T-helper 2 cell treated with Interferon-gamma antibody and Interleukin-4, amounts not matched to agents 5 μg/mL and 100 μg/mL, for 36 hours (primary cell): ENCODE data around the gene HCLS1.

Experiments used
- DNase-seq: peaks from one replicate; pipeline ENCODE4 v3.0.0; 2021; ENCODE audit warnings: low spot score
- H3K27ac Mint-ChIP-seq: one replicate; pipeline ENCODE4 v1.8.0; 2021; ENCODE audit warnings: mild to moderate bottlenecking, mixed read lengths
- H3K27me3 Mint-ChIP-seq: one replicate; pipeline ENCODE4 v1.8.0; 2021; ENCODE audit warnings: low read depth, mixed read lengths
- H3K36me3 Mint-ChIP-seq: one replicate; pipeline ENCODE4 v1.8.0; 2021; ENCODE audit warnings: low read depth, mixed read lengths
- H3K4me1 Mint-ChIP-seq: one replicate; pipeline ENCODE4 v1.8.0; 2021; ENCODE audit warnings: low read depth, mixed read lengths
- H3K4me3 Mint-ChIP-seq: one replicate; pipeline ENCODE4 v1.8.0; 2022; ENCODE audit warnings: mild to moderate bottlenecking, moderate library complexity, mixed read lengths
- H3K9me3 Mint-ChIP-seq: one replicate; pipeline ENCODE4 v1.8.0; 2021; ENCODE audit warnings: mixed read lengths

The HCLS1 gene

GRCh38 chr3:121642601-121643314, 17.9 kb downstream of the HCLS1 start:
- H3K4me3 Mint-ChIP-seq, result no peak overlapping the region
- no peaks in the 10 kb centered on the region for H3K9me3 Mint-ChIP-seq
- no peak overlapping the region for H3K27ac Mint-ChIP-seq
- no peaks in the 10 kb centered on the region for H3K27me3 Mint-ChIP-seq
- peaks cover 12% of the 10 kb centered on the region for H3K4me1 Mint-ChIP-seq
- DNase-seq, result no peak
- peaks cover 75% of the 10 kb centered on the region for H3K36me3 Mint-ChIP-seq

- Mint-ChIP-seq H3K4me3 (no peak overlapping the region), H3K27ac (no peak overlapping the region), H3K36me3 (peaks cover 82% of the 10 kb centered on the region), H3K4me1 (peaks cover 10% of the 10 kb centered on the region), H3K27me3 (no peaks in the 10 kb centered on the region), H3K9me3 (no peaks in the 10 kb centered on the region)
- DNase-seq, result no peak
Observed at GRCh38 chr3:121641127-121641526, 19.6 kb downstream of the HCLS1 start.

- peaks cover 10% of the 10 kb centered on the region for H3K4me1 Mint-ChIP-seq
- H3K4me3 Mint-ChIP-seq, result no peak overlapping the region
- no peaks in the 10 kb centered on the region for H3K9me3 Mint-ChIP-seq
Observed at GRCh38 chr3:121637922-121638321, 22.8 kb downstream of the HCLS1 start.

GRCh38 chr3:121630355-121630754, 30.3 kb downstream of the HCLS1 start:
- Mint-ChIP-seq H3K4me3 (no peak overlapping the region), H3K9me3 (no peaks in the 10 kb centered on the region), H3K36me3 (peaks cover 55% of the 10 kb centered on the region), H3K27me3 (no peaks in the 10 kb centered on the region), H3K27ac (no peak overlapping the region), H3K4me1 (no peaks in the 10 kb centered on the region)
- no peak for DNase-seq

More at GRCh38 chr3:121637922-121638321, 22.8 kb downstream of the HCLS1 start:
- peaks cover 83% of the 10 kb centered on the region for H3K36me3 Mint-ChIP-seq
- H3K27ac Mint-ChIP-seq, result no peak overlapping the region
- DNase-seq, result no peak
- no peaks in the 10 kb centered on the region for H3K27me3 Mint-ChIP-seq

- H3K27me3 Mint-ChIP-seq, result no peaks in the 10 kb centered on the region
- H3K4me1 Mint-ChIP-seq, result no peaks in the 10 kb centered on the region
- peak overlapping the region; percentile 49 for H3K27ac Mint-ChIP-seq
- no peak for DNase-seq
- no peaks in the 10 kb centered on the region for H3K9me3 Mint-ChIP-seq
- peaks cover 49% of the 10 kb centered on the region for H3K36me3 Mint-ChIP-seq
- no peak overlapping the region for H3K4me3 Mint-ChIP-seq
Observed at GRCh38 chr3:121629601-121630000, 31.1 kb downstream of the HCLS1 start.

GRCh38 chr3:121627622-121628021, 33.1 kb downstream of the HCLS1 start:
- H3K9me3 Mint-ChIP-seq, result no peaks in the 10 kb centered on the region
- no peak overlapping the region for H3K4me3 Mint-ChIP-seq
- no peak for DNase-seq
- H3K4me1 Mint-ChIP-seq, result no peaks in the 10 kb centered on the region
- H3K27me3 Mint-ChIP-seq, result no peaks in the 10 kb centered on the region
- H3K36me3 Mint-ChIP-seq, result peaks cover 33% of the 10 kb centered on the region
- no peak overlapping the region for H3K27ac Mint-ChIP-seq

- H3K9me3 Mint-ChIP-seq, result no peaks in the 10 kb centered on the region
- H3K27ac Mint-ChIP-seq, result no peak overlapping the region
- H3K27me3 Mint-ChIP-seq, result no peaks in the 10 kb centered on the region
Observed at GRCh38 chr3:121627211-121627610, 33.5 kb downstream of the HCLS1 start.

GRCh38 chr3:121626495-121626894, 34.2 kb downstream of the HCLS1 start:
- Mint-ChIP-seq H3K9me3 (no peaks in the 10 kb centered on the region), H3K4me1 (no peaks in the 10 kb centered on the region), H3K27me3 (no peaks in the 10 kb centered on the region), H3K27ac (no peak overlapping the region), H3K36me3 (peaks cover 23% of the 10 kb centered on the region), H3K4me3 (no peak overlapping the region)
- no peak for DNase-seq

More at GRCh38 chr3:121627211-121627610, 33.5 kb downstream of the HCLS1 start:
- H3K4me3 Mint-ChIP-seq, result no peak overlapping the region
- DNase-seq, result no peak
- peaks cover 30% of the 10 kb centered on the region for H3K36me3 Mint-ChIP-seq
- no peaks in the 10 kb centered on the region for H3K4me1 Mint-ChIP-seq

GRCh38 chr3:121624147-121624899, 36.4 kb downstream of the HCLS1 start:
- DNase-seq, result no peak
- Mint-ChIP-seq H3K9me3 (no peaks in the 10 kb centered on the region), H3K27me3 (peaks cover 5% of the 10 kb centered on the region), H3K4me1 (no peaks in the 10 kb centered on the region), H3K27ac (no peak overlapping the region), H3K36me3 (peaks cover 7% of the 10 kb centered on the region), H3K4me3 (no peak overlapping the region)

GRCh38 chr3:121621491-121621890, 39.2 kb downstream of the HCLS1 start:
- Mint-ChIP-seq H3K4me1 (no peaks in the 10 kb centered on the region), H3K27ac (no peak overlapping the region), H3K9me3 (no peaks in the 10 kb centered on the region), H3K4me3 (no peak overlapping the region), H3K27me3 (peaks cover 8% of the 10 kb centered on the region), H3K36me3 (no peaks in the 10 kb centered on the region)
- DNase-seq, result no peak

GRCh38 chr3:121619691-121620090, 41.0 kb downstream of the HCLS1 start:
- DNase-seq, result no peak
- H3K4me3 Mint-ChIP-seq, result no peak overlapping the region
- H3K9me3 Mint-ChIP-seq, result no peaks in the 10 kb centered on the region
- H3K27ac Mint-ChIP-seq, result no peak overlapping the region
- peaks cover 8% of the 10 kb centered on the region for H3K27me3 Mint-ChIP-seq
- H3K4me1 Mint-ChIP-seq, result no peaks in the 10 kb centered on the region
- H3K36me3 Mint-ChIP-seq, result no peaks in the 10 kb centered on the region

- H3K27me3 Mint-ChIP-seq, result peaks cover 4% of the 10 kb centered on the region
- no peak for DNase-seq
- no peaks in the 10 kb centered on the region for H3K36me3 Mint-ChIP-seq
- H3K4me1 Mint-ChIP-seq, result no peaks in the 10 kb centered on the region
- H3K27ac Mint-ChIP-seq, result no peak overlapping the region
- H3K9me3 Mint-ChIP-seq, result no peaks in the 10 kb centered on the region
- no peak overlapping the region for H3K4me3 Mint-ChIP-seq
Observed at GRCh38 chr3:121606106-121606505, 54.6 kb downstream of the HCLS1 start.

- no peaks in the 10 kb centered on the region for H3K9me3 Mint-ChIP-seq
- no peak overlapping the region for H3K27ac Mint-ChIP-seq
- H3K4me3 Mint-ChIP-seq, result no peak overlapping the region
- peaks cover 4% of the 10 kb centered on the region for H3K27me3 Mint-ChIP-seq
- no peaks in the 10 kb centered on the region for H3K4me1 Mint-ChIP-seq
- no peaks in the 10 kb centered on the region for H3K36me3 Mint-ChIP-seq
- no peak for DNase-seq
Observed at GRCh38 chr3:121604759-121605158, 55.9 kb downstream of the HCLS1 start.

GRCh38 chr3:121601212-121601812, 59.4 kb downstream of the HCLS1 start:
- Mint-ChIP-seq H3K36me3 (no peaks in the 10 kb centered on the region), H3K4me1 (no peaks in the 10 kb centered on the region), H3K27ac (no peak overlapping the region), H3K9me3 (no peaks in the 10 kb centered on the region), H3K4me3 (no peak overlapping the region), H3K27me3 (peaks cover 4% of the 10 kb centered on the region)
- DNase-seq, result no peak
